GM23248 (cell line): ENCODE measurements around the gene CDK2. TPM values are rescaled to one million over a fixed set of nuclear protein-coding genes. Genes with fewer than 3 reads are reported as not detected.

ENCODE experiments used
- DNase-seq: peaks from one replicate; pipeline ENCODE4 v3.0.0-alpha.2; 2015
- H2AFZ ChIP-seq: fragments of 200-600 bp; sonication (generic); 2 replicates; pipeline ENCODE4 v1.6.1; 2016; ENCODE audit warnings: antibody characterized with exemption
- H3F3A ChIP-seq: fragments of 200-600 bp; sonication (generic); 2 replicates; pipeline ENCODE4 v1.6.1; 2016; ENCODE audit warnings: mild to moderate bottlenecking, antibody characterized with exemption, mixed run types; ENCODE audit not compliant: insufficient read depth
- H3K27ac ChIP-seq: fragments of 200-600 bp; sonication (generic); 2 replicates; pipeline ENCODE4 v1.5.1; 2016; ENCODE audit warnings: mild to moderate bottlenecking
- H3K27me3 ChIP-seq: fragments of 200-600 bp; sonication (generic); replicated peaks from 2 replicates; pipeline ENCODE4 v1.6.1; 2016; ENCODE audit warnings: mild to moderate bottlenecking; ENCODE audit not compliant: insufficient read depth
- H3K36me3 ChIP-seq: fragments of 200-600 bp; sonication (generic); 2 replicates; pipeline ENCODE4 v1.6.1; 2016; ENCODE audit warnings: low read depth, mild to moderate bottlenecking
- H3K4me1 ChIP-seq: fragments of 200-600 bp; sonication (generic); 2 replicates; pipeline ENCODE4 v1.6.1; 2016; ENCODE audit warnings: mild to moderate bottlenecking; ENCODE audit not compliant: insufficient read depth
- H3K4me2 ChIP-seq: fragments of 200-600 bp; sonication (generic); one replicate; pipeline ENCODE4 v1.6.1; 2016; ENCODE audit warnings: mild to moderate bottlenecking; ENCODE audit not compliant: unreplicated experiment
- H3K4me3 ChIP-seq: fragments of 200-600 bp; sonication (generic); 2 replicates; pipeline ENCODE4 v1.5.1; 2016; ENCODE audit warnings: mild to moderate bottlenecking
- H3K79me2 ChIP-seq: fragments of 200-600 bp; sonication (generic); 2 replicates; pipeline ENCODE4 v1.6.1; 2016; ENCODE audit warnings: mild to moderate bottlenecking; ENCODE audit not compliant: insufficient read depth
- H3K9ac ChIP-seq: fragments of 200-600 bp; sonication (generic); 2 replicates; pipeline ENCODE4 v1.6.1; 2016; ENCODE audit warnings: mild to moderate bottlenecking
- H3K9me2 ChIP-seq: fragments of 200-600 bp; sonication (generic); 2 replicates; pipeline ENCODE4 v1.6.1; 2016; ENCODE audit warnings: mixed run types, mild to moderate bottlenecking, moderate library complexity; ENCODE audit not compliant: insufficient read depth
- H3K9me3 ChIP-seq: fragments of 200-600 bp; sonication (generic); one replicate; pipeline ENCODE4 v1.6.1; 2017; ENCODE audit warnings: low read depth
- H4K20me1 ChIP-seq: fragments of 200-600 bp; sonication (generic); 2 replicates; pipeline ENCODE4 v1.6.0; 2016; ENCODE audit not compliant: insufficient read depth
- EZH2 ChIP-seq: fragments of 200-600 bp; sonication (generic); IDR thresholded peaks from 2 replicates; pipeline ENCODE4 v1.6.1; 2018; ENCODE audit warnings: antibody characterized with exemption, mild to moderate bottlenecking; ENCODE audit not compliant: insufficient read depth, poor library complexity, severe bottlenecking
- EZH2phosphoT487 ChIP-seq: fragments of 200-600 bp; sonication (generic); IDR thresholded peaks from 2 replicates; pipeline ENCODE4 v1.6.1; 2018; ENCODE audit warnings: antibody characterized with exemption, moderate library complexity, mild to moderate bottlenecking, low read depth; ENCODE audit not compliant: insufficient read depth
- WGBS, 2 experiments: methylation state at CpG; one replicate each; pipeline ENCODE4 v1.1.6; 2015 to 2017; ENCODE audit warnings: low lambda C conversion rate in 2 of 2, low coverage in 1 of 2; ENCODE audit errors: missing lambda C conversion rate in 2 of 2; 5-methylcytosine and 5-hydroxymethylcytosine counted together
- in situ Hi-C: fragments of 300-500 bp; cut with MboI; formaldehyde crosslinking; loops from 2 replicates; pipeline ENCODE4 v1.15.0; 2020
- polyA plus RNA-seq: library from polyadenylated mRNA; unstranded; fragments of >200 nt; fragmentation: Nextera tagmentation; extraction: Ambion mirVana; gene quantifications from 2 replicates; pipeline ENCODE4 v1.2.1, GENCODE V29; 2016
- total RNA-seq: library from RNA; depleted of rRNA; stranded (reverse); fragments of >200 nt; shearing (Covaris generic); gene quantifications from 2 replicates; pipeline ENCODE4 v1.2.3, GENCODE V29; 2014

The CDK2 gene
- total and polyA plus RNA-seq, 2 experiments from 2014 or later, result 16.6 to 20.8 TPM

DNA sequence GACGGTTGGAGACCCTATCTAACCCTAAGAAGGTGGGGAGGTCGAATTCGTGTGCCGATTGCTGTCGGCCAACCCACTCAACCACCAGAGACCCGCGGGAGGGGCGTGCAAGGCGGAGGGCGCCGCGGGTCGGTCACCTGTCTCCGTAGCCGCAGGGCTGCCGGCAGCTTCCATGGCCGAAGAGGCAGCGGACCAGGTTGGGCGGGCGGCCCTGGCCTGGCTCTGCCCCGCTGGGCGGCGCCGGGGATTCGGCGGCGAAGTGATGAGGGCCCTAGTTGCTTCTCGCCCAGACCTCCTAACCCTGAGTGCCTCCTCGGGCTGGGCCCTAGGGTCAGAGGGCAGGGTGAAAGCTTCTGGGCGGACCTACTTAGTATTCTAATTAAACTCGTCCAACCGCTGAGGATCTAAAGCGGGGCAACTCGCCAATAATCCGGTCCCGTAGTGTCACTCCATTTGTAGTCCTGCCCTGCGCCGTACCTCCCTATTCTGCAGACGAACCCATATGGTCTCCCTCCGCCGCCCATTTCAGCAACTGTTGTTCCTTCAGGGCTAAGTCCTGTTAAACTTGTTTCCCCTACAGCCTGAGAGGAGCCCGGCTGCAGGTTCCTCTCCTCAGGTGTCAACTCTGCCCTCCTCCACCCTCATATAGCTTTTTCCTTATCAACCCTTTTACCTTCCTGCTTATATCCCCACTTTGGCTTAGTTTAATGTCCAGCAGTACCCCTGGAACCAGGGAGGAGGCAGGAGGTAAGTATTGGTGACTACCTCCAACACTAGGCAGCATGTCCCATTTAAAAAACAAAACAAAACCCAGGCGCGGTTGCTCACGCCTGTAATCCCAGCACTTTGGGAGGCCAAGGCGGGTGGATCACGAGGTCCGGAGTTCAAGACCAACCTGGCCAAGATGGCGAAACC, 38.8 kb upstream of the CDK2 start, which contains the start of gene PYM1:
Gene PYM1 (minus strand): TSS at position 307 of the 915 bp plus-strand sequence. CDS start 133 bp downstream, at position 174.
- H2AFZ ChIP-seq, result peak within 1 kb of the TSS; percentile 92
- peaks cover 34% of the 10 kb centered on the region for H3F3A ChIP-seq
- WGBS, 2 experiments, result 2 to 3% methylated on average over 45 to 49 of the region's 49 CpGs
- H3K27me3 ChIP-seq, result no peaks in the 10 kb centered on the region
- DNase-seq, result peak; percentile 82
- peaks cover 71% of the 10 kb centered on the region for H3K79me2 ChIP-seq
- no peaks in the 10 kb centered on the region for H3K9me2 ChIP-seq
- H3K4me3 ChIP-seq, result peak within 1 kb of the TSS; percentile 98
- peak within 1 kb of the TSS; percentile 94 for H3K27ac ChIP-seq
- H3K4me1 ChIP-seq, result peaks cover 31% of the 10 kb centered on the region
- no peaks in the 10 kb centered on the region for H3K36me3 ChIP-seq
- H4K20me1 ChIP-seq, result no peaks in the 10 kb centered on the region
- peak within 1 kb of the TSS; percentile 96 for H3K9ac ChIP-seq
- H3K9me3 ChIP-seq, result no peaks in the 10 kb centered on the region
- no peak for TF ChIP-seq EZH2phosphoT487
- no peak for TF ChIP-seq EZH2
- peak within 1 kb of the TSS; percentile 94 for H3K4me2 ChIP-seq
- in situ Hi-C loops, result loop anchor here (5.0 kb wide), 1 partner anchor 86 kb away; the partner anchor contains the start of gene MMP19

DNA sequence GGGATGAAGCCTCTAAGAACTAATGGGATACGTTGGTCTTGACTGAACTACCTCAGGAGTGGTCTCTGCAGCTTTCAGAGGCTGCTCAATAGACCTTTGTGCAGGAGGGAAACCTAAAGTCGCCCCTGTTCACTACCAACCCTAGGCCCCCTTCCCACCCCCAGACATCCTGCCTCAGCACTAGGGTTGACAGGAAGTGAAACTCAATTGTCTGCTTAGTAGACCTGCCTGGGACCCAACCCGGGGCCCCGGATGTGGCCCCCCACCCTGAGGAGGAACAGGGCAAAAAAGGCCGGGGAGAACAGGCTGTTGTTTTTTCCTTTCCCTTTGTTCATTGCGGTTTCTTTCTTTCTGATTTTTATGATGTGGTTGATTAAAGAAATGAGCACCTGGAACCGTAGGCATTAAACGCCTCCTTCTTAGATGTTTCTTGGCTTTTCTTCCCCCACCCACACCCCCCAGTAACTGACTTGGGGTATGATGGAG, 37.3 kb upstream of the CDK2 start:
- Histone ChIP-seq H3K4me1 (peaks cover 46% of the 10 kb centered on the region), H3K36me3 (no peaks in the 10 kb centered on the region), H3K4me3 (no peak overlapping the region), H3K79me2 (peaks cover 69% of the 10 kb centered on the region), H3K27ac (no peak overlapping the region), H3K9ac (no peak overlapping the region), H3K9me2 (no peaks in the 10 kb centered on the region), H3K4me2 (no peak overlapping the region), H3F3A (peaks cover 44% of the 10 kb centered on the region), H3K27me3 (no peaks in the 10 kb centered on the region), H3K9me3 (no peaks in the 10 kb centered on the region), H2AFZ (no peak overlapping the region), H4K20me1 (no peaks in the 10 kb centered on the region)
- no peak for DNase-seq
- WGBS, 2 experiments, result 87% methylated on average over 8 of the region's 8 CpGs
- in situ Hi-C loops, result loop anchor here (5.0 kb wide), 1 partner anchor 87 kb away; the partner anchor contains the start of gene MMP19
- TF ChIP-seq EZH2phosphoT487 (no peak), EZH2 (no peak)

GRCh38 chr12:55930771-55931316, 35.8 kb upstream of the CDK2 start, which contains the start of gene DGKA:
Gene DGKA, plus strand, starts transcription at chr12:55931162. Its CDS starts 5,342 bp downstream, at chr12:55936504.
- H3F3A ChIP-seq, result peaks cover 39% of the 10 kb centered on the region
- peaks cover 60% of the 10 kb centered on the region for H3K79me2 ChIP-seq
- H3K27ac ChIP-seq, result peak within 1 kb of the TSS; percentile 87
- peak within 1 kb of the TSS; percentile 87 for H3K9ac ChIP-seq
- no peaks in the 10 kb centered on the region for H3K9me3 ChIP-seq
- H3K4me1 ChIP-seq, result peaks cover 40% of the 10 kb centered on the region
- no peaks in the 10 kb centered on the region for H3K27me3 ChIP-seq
- TF ChIP-seq EZH2 (no peak), EZH2phosphoT487 (no peak)
- in situ Hi-C loops, result loop anchor here (10.0 kb wide), 1 partner anchor 106 kb away; the partner anchor contains the start of gene DNAJC14
- 15 to 19% methylated on average over 3 of the region's 3 CpGs for WGBS, 2 experiments
- peak; percentile 90 for DNase-seq
- no peaks in the 10 kb centered on the region for H3K36me3 ChIP-seq
- H3K9me2 ChIP-seq, result no peaks in the 10 kb centered on the region
- peak within 1 kb of the TSS; percentile 94 for H3K4me2 ChIP-seq
- H4K20me1 ChIP-seq, result no peaks in the 10 kb centered on the region
- H3K4me3 ChIP-seq, result peak within 1 kb of the TSS; percentile 78
- peak within 1 kb of the TSS; percentile 95 for H2AFZ ChIP-seq

- Histone ChIP-seq H3F3A (peaks cover 35% of the 10 kb centered on the region), H4K20me1 (no peaks in the 10 kb centered on the region), H3K27me3 (no peaks in the 10 kb centered on the region), H3K79me2 (peaks cover 55% of the 10 kb centered on the region), H3K4me1 (peaks cover 40% of the 10 kb centered on the region), H3K4me3 (peak overlapping the region; percentile 78), H3K9me3 (no peaks in the 10 kb centered on the region), H3K9ac (peak overlapping the region; percentile 87), H3K9me2 (no peaks in the 10 kb centered on the region), H3K27ac (peak overlapping the region; percentile 87), H3K36me3 (no peaks in the 10 kb centered on the region), H3K4me2 (peak overlapping the region; percentile 94), H2AFZ (peak overlapping the region; percentile 95)
- WGBS, 2 experiments, result 2 to 4% methylated on average over 10 of the region's 10 CpGs
- peak; percentile 50 for DNase-seq
- TF ChIP-seq EZH2, result no peak
- no peak for TF ChIP-seq EZH2phosphoT487
- in situ Hi-C loops, result loop anchor here (10.0 kb wide), 1 partner anchor 107 kb away; the partner anchor contains the start of gene DNAJC14
Measured at GRCh38 chr12:55931317-55931779, 35.3 kb upstream of the CDK2 start.
